GM10248 (cell line): ENCODE data around the gene RASGEF1C.

ENCODE experiments used
- CTCF ChIA-PET: fragments of 300-600 bp; sonication (Branson Sonifier 250); formaldehyde crosslinking; extraction: SDS; loops from one replicate; lab custom pipeline; 2021; ENCODE audit warnings: antibody characterized with exemption; lab: Yijun Ruan, JAX
- POLR2A ChIA-PET: fragments of 350-650 bp; sonication (Branson Sonifier 250); formaldehyde crosslinking; extraction: SDS; loops from one replicate; lab custom pipeline; 2020; ENCODE audit warnings: antibody characterized with exemption; lab: Yijun Ruan, JAX
- DNase-seq: peaks from one replicate; pipeline ENCODE4 v3.0.0; 2012; ENCODE audit errors: extremely low spot score
- CTCF ChIP-seq: IDR thresholded peaks from 2 replicates; pipeline ENCODE4 v1.5.1; 2012; ENCODE audit warnings: mild to moderate bottlenecking, low read depth; ENCODE audit errors: extremely low read depth, missing control alignments, control extremely low read depth

The RASGEF1C gene

DNA sequence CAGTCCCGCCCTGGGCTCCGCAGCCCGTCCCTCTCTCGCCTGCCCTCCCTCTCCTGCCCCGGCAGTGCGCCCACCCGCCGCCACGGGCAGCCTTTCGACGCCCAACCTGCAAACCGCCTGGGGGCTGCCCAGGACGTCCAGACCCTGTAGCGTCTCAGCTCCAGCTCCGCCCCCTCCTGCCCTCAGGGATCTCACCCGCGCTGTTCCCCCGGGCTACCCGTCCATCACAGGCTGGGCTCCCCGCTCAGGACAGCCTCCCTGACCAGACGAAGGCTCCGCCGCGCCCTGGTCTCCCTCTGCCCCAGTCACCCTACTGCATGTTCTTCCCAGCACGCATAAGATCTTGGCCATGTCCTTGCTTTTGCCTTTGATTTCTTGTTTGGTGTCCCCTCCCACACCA lies 1.4 kb downstream of the RASGEF1C start:
- no peak for DNase-seq
- TF ChIP-seq CTCF: no peak
- ChIA-PET POLR2A (no interaction called here), CTCF (interaction anchor here (0.7 to 1.2 kb wide), 4 partner anchors 13 to 121 kb away, joined by 3 to 4 read pairs (median 3); no protein-coding TSS in a partner anchor)

- no peak for TF ChIP-seq CTCF
- POLR2A ChIA-PET: no interaction called here
- CTCF ChIA-PET: interaction anchor here (0.9 to 1.2 kb wide), 2 partner anchors 12 to 35 kb away, joined by 3 read pairs; no protein-coding TSS in a partner anchor
- DNase-seq: no peak
Observed at GRCh38 chr5:180206993-180207392, 2.0 kb downstream of the RASGEF1C start.

GRCh38 chr5:180205916-180206315 lies 3.1 kb downstream of the RASGEF1C start:
- no peak for TF ChIP-seq CTCF
- ChIA-PET POLR2A (no interaction called here), CTCF (no interaction called here)
- no peak for DNase-seq

DNA sequence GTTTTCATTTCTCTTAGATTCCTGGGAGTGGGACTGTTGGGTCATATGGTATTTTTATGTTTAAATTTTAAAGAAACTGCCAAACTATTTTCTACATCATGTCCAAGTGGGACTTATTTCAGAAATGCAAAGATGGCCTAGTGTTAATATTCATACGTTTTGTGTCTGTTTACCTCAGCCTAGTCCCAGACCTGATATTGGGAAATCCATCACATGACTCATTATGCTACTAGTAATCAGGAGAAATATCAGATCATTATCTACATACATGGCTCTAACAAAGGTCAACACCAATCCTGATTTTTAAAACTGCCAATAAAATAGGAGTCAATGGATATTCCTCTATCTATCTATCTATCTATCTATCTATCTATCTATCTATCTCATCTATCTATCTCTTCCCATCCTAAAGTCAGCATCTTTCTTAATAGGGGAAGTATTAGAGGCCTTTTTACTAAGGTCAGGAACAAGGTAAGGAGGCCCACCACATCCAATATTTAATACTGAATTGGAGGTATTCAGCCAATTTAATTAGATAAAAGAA lies 4.7 kb downstream of the RASGEF1C start:
- ChIA-PET POLR2A (no interaction called here), CTCF (no interaction called here)
- DNase-seq: no peak
- TF ChIP-seq CTCF: no peak

DNA sequence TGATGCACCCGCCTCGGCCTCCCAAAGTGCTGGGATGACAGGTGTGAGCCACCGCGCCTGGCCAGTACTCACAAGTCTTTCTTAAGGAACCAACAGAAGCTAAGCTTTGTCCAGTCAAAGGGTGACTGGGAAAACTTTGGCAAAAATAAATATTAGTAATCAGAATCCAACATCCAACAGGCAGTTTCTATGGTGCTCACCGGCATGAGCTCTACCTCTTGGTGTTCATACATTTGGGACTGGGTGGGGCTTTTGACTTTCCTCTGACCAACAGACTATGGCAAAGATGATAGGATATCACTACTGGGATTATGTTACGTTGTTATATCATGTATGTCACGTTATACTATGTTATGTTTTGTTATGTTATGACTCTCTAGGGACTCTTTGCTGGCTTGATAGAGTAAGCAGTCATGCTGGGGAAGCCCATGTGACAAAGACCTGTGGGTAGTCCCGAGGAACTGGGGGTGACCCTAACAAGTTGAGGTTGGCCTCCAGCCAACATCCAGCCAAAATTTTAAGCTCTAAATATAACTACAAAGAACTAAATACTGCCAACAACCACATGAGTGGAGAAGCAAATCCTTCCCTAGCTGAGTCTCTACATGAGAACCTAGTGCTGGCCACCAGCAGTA lies 6.0 kb downstream of the RASGEF1C start:
- ChIA-PET POLR2A (no interaction called here), CTCF (interaction anchor here (1.3 to 3.3 kb wide), 2 partner anchors 111 to 127 kb away, joined by 3 to 23 read pairs; no protein-coding TSS in a partner anchor)
- TF ChIP-seq CTCF: no peak
- DNase-seq: no peak

DNA sequence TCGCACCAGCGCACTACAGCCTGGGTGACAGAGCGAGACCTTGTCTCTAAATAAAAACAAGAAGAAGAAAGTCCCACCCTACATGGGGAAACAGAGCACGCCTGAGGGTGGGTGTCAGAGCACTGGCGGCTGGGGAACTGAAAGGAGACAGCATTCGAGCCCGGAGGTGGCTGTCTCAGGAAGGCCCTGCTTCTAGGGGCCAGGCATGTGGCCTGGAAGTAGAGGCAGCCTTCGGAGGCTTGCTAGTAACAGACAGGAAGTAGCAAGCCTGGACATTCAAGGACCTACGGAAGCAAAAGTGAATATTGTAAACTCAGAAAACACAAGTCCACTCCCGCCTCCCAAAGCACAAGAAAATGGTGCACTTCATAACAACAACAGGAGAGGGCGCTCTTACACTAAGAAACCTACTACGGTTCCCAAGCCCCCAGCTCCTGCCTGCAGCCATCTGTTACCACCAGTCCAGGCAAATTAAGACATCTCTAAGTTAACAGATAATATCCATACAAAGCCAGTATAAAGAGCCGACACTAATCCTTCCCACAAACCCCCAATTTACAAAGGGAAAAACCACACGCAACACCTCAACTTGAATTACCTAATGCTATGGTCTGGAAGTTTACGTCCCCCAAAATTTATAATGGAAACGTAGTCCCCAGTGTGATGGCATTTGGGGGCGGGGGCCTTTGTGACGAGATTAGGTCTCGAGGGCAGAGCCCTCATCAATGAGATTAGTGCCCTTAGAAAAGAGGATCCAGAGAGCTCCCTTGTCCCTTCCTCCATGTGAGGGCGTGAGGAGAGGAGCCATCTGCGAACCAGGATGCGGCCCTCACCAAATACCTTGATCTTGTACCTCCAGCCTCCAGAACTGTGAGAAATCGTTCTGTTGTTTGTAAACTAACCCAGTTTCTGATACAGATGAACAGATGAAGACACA lies 7.7 kb downstream of the RASGEF1C start:
- no peak for DNase-seq
- TF ChIP-seq CTCF: peak; percentile 15
- ChIA-PET CTCF (interaction anchor here (1.0 to 3.3 kb wide), 3 partner anchors 90 to 128 kb away, joined by 3 to 23 read pairs (median 8); partner anchors contain the start of gene MAPK9), POLR2A (no interaction called here)
